ENCODE measurements around the gene ZFHX3.

GRCh38 chr16:73066331-73066926 lies 18.5 kb upstream of the ZFHX3 start:
- TF ChIP-seq YY1 (IDR thresholded peaks at IDR 0.05; ENCODE audit: low read depth) (no peak), ZBTB7A (IDR thresholded peaks at IDR 0.05; ENCODE audit: low read depth) (no peak), RAD21 (IDR thresholded peaks at IDR 0.05; ENCODE audit: low read depth) (no peak), TAF1 (IDR thresholded peaks at IDR 0.05; ENCODE audit: low read depth) (no peak), EP300 (IDR thresholded peaks at IDR 0.05; ENCODE audit: borderline replicate concordance) (no peak)
